Activated CD4-positive, alpha-beta T cell treated with anti-CD3 and anti-CD28 coated beads, Interleukin-2, amount 50 U/mL, for 24 hours (primary cell): Measurements from ENCODE around the gene FAM110C.
"Not testable (repeated sequence)": the region's sequence is repeated elsewhere in the genome, so short reads cannot be mapped to it uniquely, and the experiment has no call there.

Experiments used
- DNase-seq, 2 donors: peaks; one replicate each; pipeline ENCODE4 v3.0.0-alpha.2; 2020; ENCODE audit warnings: low read depth in 1 of 2, low spot score in 1 of 2

Gene FAM110C

DNA sequence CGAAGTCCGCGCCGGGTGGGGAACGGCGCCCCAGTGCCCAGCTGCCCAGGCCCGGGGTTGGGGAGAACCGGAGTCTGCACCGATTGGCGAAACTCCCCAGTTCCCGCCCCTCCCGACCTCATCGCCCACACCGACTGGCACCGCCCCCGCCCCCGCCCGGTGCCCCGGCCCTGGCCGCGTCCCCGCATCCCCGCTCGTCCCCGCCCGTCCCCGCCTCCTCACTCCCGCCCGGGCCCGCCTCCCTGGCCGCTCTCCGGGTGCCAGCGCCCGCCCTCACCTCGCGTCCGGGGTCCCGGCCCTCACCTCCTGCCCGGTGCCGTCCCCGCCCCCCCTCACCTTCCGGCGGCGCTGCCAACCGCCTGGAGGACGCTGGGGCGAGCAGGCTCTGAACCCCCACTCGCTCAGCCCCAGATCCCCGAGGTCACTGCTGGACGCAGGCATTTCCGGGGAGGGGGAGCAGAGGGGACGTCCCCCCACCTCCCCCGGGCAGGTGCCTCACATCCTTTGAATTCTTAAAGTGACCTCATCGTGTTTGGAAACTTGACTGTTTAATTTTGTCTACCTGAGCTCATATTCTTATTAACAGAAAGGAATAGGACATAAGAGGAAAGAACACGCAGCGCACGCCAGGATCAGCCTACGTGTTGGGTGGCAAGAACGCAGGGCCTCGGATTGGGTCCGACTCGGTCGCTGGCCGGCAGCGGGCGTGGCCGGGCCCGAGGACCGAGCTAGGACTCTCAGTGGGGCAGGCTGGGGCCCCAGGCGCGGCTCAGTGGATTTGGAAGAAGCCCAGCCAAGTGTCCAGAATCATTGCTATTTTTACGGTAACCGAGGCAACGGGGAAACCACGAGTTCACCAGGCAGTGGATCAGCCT is at the start of gene FAM110C:
Gene FAM110C, minus strand, starts transcription at position 35 of the 875 bp plus-strand sequence. CDS start 120 bp downstream, outside the sequence.
- no peak for DNase-seq

DNA sequence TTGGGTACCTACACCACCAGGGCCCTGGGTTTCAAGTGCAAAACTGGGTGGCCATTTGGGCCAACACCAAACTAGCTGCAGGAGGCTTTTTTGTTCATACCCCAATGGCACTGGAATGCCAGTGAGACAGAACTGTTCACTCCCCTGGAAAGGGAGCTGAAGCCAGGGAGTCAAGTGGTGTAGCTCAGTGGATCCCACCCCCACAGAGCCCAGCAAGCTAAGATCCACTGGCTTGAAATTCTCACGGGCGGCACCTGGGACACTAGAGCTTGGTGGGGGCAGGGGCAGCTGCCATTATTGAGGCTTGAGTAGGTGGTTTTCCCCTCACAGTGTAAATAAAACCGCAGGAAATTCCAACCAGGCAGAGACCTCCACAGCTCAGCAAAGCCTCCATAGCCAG is 46.0 kb upstream of the FAM110C start:
- no peak for DNase-seq

DNA sequence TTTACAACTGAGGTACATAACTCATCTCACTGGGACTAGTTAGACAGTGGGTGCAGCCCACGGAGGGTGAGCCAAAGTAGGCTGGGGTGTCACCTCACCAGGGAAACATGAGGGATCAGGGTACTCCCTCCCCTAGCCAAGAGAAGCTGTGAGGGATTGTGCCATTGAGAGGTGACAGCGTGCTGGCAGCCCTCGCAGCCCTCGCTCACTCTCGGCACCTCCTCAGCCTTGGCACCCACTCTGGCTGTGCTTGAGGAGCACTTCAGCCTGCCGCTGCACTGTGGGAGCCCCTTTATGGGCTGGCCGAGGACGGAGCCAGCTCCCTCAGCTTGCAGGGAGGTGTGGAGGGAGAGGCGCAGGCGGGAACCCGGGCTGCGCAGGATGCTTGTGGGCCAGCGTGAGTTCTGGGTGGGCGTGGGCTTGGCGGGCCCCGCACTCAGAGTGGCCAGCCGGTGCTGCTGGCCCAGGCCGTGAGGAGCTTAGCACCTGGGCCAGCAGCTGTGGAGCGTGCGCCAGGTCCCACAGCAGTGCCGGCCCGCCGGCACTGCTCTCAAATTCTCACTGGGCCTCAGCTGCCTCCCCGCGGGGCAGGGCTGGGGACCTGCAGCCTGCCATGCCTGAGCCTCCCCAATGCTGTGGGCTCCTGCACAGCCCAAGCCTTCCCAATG is 44.5 kb upstream of the FAM110C start:
- DNase-seq = no peak

DNA sequence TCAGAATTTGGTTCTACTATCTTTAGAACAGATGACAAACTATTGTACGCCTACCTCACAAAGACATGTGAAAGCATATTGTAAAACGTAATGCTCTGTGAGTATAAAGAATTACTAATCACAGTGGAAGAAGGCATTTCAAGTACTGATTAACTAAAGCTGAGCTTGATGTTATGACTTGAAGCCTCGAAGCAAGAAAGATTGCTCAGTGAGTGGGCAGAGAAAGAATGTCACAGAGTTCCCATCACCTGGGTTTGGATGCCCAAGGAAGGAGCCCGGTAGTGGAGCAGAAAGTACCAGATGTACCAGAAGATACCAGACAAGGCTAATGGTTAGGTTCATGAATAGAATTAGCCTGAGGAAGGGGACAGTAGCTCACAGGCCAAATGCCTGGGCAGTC is 39.5 kb upstream of the FAM110C start:
- no peak for DNase-seq

GRCh38 chr2:84121-84520 is 37.8 kb upstream of the FAM110C start:
- DNase-seq = no peak

GRCh38 chr2:80971-81736 is 34.8 kb upstream of the FAM110C start:
- no peak for DNase-seq

- DNase-seq = no peak
Observed at GRCh38 chr2:80378-80777, 34.1 kb upstream of the FAM110C start.

GRCh38 chr2:71309-72035 is 25.2 kb upstream of the FAM110C start:
- no peak for DNase-seq

- no peak for DNase-seq
Observed at GRCh38 chr2:69366-70344, 23.4 kb upstream of the FAM110C start.

DNA sequence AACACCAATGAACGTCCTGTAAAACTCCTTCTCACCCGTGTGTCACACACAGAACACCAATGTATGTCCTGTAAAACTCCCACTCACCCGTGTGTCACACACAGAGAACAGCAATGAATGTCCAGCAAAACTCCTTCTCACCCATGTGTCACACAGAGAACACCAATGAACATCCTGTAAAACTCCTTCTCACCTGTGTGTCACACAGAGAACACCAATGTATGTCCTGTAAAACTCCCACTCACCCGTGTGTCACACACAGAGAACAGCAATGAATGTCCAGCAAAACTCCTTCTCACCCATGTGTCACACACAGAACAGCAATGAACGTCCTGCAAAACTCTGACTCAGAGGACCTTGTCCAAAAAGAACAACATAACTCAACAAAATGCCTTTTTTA is 22.3 kb upstream of the FAM110C start:
- not testable (repeated sequence) for DNase-seq

- DNase-seq = no peak
Observed at GRCh38 chr2:66853-67252, 20.5 kb upstream of the FAM110C start.

- no peak for DNase-seq
Observed at GRCh38 chr2:65121-65520, 18.8 kb upstream of the FAM110C start.

DNA sequence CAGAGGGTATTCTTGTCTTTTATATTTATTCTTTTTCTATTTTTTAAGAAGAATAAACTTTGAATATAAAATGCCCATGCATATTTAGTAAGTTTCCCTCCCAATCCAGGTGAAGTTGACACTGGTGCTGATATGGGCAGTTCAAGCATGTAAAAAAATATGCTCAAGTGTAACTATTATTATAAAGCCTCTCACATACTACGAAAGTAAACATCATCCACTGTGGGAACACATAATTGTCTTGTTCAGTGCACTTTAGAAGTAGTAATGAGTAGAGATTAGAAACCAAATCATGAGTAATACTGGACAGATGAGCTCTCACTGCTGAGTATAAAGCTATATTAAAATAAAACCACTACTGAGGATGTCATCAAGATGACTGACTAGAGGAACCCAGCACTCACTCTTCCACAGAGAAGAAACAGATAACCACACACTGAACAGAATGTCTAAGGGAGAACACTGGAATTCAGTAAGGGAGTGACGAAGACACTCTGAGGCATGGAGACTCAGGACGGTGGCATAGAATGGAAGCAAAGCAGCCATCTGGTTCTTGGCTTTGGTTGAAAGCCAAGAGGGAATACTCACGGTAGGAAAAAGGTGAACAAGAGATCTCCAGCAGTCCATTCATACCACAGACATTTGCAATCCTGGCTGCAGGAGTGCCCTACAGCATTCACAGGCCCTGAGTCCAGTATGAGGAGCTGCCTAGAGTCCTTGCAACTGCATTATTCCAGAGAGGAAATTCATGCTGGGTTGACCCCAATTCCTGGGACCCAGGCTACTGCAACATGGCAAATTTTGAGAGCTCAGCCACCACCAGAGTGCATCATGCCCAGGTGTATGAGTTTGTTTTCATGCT is 9.5 kb upstream of the FAM110C start:
- no peak for DNase-seq

DNA sequence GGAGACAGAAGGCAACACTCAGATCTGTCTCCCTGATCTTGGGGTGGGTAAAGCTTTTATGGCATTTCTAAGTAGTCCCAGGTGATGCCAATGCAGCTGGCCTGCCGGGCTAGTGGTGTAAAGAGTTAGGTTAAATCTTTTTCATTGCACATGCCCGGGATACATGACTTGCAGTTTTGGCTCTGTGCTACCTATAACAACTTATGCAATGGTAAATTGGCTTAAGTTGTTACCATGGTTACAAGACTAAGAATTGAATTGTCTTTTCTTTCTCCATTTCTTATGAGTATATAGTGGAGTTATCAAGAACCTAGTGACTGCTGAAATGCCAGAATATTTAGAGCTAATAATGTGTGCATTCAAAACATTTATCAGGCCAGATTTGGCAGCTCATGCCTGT is 5.3 kb upstream of the FAM110C start:
- no peak for DNase-seq

DNA sequence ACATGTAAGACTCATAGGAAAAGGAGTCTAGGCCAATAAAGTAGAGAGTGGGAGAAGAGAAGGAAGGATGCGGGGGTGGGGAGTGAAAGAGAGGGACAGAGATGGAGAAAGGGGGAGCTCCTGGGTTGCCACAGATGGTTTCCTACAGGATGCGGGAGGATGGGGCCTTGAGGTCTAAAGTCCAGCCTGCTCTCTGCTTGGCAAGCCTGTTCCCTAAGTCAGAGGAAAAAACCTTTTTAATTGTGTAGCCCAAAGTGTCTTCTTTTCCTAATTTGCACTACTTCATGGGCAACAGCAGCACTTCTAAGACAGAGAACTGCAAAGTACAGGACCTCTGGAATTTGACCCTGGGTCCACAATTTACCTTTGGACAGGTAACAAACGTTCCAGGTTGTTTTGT is 1.4 kb upstream of the FAM110C start:
- no peak for DNase-seq

DNA sequence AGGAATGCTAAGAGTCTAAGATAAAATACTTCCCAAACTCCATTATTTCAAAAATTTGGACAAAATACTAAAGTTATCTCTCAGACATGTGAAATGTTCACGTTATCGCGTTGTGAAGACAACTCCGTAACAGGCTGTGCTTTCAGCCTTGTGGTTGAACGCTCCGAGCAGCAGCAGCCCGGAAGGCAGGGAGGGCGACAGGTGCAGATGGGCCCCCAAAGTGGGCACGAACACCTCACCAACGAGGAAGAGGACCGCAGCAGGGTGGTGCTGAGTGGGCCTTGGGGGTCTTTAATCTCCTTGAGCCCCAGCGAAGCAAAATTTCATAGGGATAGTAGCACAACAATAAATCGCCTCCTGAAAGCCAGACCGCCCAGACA is 1.0 kb upstream of the FAM110C start:
- DNase-seq = no peak

DNA sequence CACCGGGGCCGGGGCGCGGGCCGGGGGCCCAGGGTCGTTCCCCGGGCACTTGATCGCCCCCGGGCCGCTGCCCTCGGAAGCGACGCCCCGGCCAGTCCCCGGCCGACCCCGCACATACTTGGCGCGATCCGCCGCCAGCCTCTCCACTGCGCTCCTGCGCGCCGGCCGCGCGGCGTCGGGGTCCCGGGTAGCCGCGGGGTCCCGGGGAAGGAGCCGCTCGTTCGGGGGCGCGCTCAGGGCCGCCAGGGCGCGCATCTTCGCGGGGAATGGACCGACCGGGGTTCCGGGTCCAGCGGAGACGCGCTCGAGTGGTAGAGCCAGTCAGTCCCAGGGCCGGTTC is 204 bp downstream of the FAM110C start:
- no peak for DNase-seq

DNA sequence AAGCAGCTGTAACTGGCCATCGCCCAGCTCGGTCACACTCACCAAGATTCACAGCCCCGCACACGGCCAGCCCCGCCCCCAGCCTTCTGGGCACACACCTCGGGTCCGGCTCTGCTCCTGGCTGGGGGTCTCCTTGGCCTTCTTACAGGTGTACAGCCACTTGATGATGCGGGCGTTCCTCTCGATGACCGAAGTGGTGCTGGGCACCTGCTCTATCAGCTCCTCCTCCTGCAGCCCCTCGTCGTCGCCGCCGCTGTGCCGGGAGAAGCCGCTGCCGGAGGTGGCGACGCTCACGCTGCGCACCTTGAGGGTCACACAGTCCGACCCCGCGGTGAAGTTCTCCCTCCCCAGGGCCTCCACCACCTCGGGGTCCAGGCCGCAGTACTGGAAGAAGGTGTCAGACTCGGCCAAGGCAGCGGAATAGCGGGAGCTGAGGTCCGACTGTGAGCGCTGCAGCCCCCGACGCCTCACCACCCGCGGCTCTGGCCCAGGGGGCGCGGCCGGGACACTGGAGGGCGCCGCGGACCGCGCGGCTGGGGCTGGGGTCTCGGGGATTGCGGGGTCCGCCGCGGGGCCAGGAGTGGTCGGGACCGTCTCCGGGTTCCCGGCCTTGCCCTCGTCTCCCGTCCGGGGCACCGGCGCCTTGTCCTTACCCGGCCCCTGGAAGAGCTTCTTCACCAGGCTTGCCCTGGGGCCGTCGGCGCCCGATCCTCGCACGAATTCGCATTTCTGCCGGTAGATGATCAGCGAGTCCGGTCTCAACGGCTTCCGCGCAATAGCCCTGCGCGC is 769 bp downstream of the FAM110C start:
- DNase-seq = no peak
